ENCODE measurements around the gene ROR1.

DNA sequence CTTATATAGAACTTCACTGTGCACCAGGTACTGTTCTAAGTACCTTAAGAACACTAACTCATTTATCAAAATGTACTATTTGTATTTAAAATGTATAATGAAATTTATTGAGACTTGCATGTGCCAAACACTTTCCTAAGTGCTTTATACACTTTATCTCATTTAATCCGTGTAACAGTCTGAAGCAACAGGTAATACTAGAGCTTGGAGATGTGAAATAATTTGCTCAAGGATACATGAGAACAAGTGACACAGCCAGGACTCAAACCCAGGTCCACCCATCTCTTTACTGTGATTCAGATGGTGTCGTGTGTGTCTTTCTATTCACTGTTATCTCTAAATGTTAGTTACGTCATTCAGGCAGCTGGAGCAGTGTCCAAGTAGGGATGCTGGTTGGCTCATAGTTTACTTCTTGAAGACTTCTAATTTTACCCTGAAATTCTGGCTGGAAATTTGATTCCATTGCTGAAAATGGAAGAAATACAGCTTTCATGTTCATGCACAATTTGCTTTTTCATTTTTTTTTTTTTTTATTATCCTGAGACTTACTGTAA lies 259.9 kb downstream of the ROR1 start:
- TF ChIP-seq, protein P1, sequence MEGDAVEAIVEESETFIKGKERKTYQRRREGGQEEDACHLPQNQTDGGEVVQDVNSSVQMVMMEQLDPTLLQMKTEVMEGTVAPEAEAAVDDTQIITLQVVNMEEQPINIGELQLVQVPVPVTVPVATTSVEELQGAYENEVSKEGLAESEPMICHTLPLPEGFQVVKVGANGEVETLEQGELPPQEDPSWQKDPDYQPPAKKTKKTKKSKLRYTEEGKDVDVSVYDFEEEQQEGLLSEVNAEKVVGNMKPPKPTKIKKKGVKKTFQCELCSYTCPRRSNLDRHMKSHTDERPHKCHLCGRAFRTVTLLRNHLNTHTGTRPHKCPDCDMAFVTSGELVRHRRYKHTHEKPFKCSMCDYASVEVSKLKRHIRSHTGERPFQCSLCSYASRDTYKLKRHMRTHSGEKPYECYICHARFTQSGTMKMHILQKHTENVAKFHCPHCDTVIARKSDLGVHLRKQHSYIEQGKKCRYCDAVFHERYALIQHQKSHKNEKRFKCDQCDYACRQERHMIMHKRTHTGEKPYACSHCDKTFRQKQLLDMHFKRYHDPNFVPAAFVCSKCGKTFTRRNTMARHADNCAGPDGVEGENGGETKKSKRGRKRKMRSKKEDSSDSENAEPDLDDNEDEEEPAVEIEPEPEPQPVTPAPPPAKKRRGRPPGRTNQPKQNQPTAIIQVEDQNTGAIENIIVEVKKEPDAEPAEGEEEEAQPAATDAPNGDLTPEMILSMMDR (IDR thresholded peaks at IDR 0.05; ENCODE audit: extremely low read depth in 1 of 2, insufficient read depth in 1 of 2, low read depth in 1 of 2, low read length in 2 of 2), result no peak
- TF ChIP-seq POLR2A (IDR thresholded peaks at IDR 0.05; ENCODE audit: low read depth, low read length), result no peak
- TF ChIP-seq, protein P2, sequence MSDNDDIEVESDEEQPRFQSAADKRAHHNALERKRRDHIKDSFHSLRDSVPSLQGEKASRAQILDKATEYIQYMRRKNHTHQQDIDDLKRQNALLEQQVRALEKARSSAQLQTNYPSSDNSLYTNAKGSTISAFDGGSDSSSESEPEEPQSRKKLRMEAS (IDR thresholded peaks at IDR 0.05; ENCODE audit: insufficient read depth, insufficient read length), result no peak

All from endothelial cell of umbilical vein (primary cell).